HS-27A (cell line): ENCODE measurements around the gene TRABD2A.

Experiments
- DNase-seq: peaks from one replicate; pipeline ENCODE4 v3.0.0-alpha.2; 2012; ENCODE audit warnings: low read depth, missing footprints

The TRABD2A gene

DNA sequence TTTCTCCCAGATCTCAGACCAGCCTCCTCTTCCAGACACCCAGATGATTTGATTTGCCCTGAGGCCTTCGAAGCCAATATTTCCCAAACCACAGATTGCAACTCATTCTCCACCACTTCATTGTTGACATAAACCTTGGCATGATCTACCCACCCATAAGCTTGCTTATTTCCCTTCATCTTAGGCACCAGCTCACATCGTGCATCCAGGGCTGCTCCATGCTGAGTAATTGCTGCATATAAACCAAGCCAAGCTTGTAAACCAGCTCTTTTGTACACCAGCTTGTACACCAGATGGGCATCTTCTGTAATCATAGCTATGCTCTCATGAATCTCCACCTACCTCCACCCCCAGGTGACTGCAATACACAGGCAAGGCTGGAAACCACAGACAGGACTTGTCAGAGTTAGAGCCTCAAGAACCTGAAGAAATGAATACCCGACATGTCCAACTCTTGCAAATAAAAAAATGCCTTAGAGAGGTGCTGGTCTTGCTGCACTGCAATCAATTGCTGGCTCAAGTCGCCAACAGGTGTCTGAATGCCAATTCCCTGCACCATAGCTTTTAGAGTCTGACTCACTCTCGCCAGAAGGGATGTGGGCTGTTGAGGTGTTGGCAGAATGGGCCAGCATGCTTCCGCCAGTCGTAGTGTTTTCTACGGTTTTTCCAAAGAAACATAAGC lies 31.5 kb downstream of the TRABD2A start:
- DNase-seq = no peak

DNA sequence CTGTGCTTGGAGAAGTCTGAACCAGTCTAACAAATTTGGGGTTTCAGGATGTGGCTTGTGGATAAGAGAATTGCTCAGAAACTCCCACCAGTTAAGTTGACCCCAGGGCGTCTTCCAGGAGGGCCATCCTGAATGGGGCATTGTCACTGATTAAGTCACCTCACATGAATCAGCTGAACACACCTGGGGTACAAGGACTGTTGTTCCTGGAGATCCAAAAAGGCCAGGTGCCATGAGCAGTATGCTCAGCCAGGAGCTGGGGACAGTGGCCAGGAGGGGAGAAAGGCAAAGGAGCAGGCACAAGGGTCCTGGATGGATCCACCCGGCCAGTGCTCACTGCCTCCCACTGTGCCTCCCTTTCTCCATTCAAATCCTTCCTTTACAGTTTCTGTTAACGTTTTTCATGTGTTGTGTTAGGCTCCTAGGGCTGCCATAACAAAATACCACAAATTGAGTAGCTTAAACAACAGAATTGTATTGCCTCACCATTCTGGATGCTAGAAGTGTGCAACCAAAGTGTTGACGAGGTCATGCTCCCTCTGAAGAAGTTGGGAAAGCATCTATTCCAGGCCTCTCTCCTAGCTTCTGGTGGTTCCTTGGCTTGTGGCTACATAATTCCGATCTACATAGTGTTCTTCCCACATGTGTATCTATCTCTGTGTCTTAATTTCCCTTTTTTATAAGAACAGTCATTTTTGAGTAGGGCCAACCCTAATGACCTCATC lies 33.4 kb downstream of the TRABD2A start:
- no peak for DNase-seq

DNA sequence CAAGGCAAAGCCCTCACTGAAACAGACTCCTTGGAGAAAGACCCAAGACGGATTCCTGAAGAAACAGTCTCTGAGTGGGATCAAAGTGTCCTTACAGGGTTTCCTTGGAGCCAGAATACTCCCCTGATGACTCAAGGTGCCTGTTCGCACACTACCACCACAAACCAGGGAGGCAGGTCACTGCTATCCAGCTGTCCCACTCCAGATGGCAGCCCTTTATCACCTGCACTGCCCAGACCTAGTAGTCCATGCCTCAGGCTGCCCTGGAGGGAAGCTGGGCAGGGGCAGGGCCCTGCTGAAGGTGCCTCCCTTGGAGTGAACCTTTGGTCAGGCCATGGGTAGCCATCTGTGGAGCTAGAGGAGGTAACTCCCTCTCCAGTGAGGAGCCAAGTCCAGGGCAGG lies 34.1 kb downstream of the TRABD2A start:
- no peak for DNase-seq

DNA sequence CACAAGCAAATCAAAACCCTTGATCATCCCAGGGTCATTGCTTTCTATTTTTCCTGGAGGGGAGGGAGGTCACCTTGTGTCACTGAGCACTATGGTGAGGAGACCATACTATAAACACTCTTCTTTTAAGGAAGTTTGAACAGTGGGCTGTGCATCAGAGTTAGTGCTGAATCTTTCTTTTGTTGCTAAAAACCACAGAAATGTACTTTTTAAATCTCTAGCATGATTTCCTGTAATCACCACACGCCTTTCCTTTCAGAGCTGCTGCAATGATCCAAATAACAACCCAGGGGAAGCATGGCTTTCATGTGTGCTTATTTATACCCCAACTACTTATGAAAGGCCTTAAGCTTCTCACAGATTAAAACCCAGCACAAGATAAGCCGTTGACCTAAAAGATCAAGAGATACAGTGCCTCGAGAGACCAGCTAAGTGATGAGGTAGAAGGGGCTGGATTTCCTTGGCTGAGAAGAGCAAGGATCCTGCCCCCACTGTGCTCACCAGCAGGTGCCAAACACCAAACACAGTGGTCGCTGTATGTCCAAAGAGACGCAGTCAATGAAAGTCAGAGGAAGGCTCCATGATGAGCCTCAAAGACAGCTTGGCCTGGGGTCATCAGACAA lies 34.7 kb downstream of the TRABD2A start:
- DNase-seq = no peak

DNA sequence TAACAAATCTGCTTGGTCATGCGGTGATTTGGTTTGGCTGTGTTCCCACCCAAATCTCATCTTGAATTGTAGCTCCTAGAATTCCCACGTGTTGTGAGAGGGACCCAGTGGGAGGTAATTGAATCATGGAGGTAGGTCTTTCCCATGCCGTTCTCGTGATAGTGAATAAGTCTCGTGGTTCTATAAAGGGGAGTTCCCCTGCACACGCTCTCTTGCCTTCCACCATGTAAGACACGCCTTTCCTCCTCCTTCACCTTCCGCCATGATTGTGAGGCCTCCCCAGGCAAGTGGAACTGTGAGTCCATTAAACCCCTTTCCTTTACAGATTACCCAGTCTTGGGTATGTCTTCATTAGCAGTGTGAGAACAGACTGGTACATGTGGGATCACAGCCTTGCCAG lies 36.7 kb downstream of the TRABD2A start:
- DNase-seq = no peak

DNA sequence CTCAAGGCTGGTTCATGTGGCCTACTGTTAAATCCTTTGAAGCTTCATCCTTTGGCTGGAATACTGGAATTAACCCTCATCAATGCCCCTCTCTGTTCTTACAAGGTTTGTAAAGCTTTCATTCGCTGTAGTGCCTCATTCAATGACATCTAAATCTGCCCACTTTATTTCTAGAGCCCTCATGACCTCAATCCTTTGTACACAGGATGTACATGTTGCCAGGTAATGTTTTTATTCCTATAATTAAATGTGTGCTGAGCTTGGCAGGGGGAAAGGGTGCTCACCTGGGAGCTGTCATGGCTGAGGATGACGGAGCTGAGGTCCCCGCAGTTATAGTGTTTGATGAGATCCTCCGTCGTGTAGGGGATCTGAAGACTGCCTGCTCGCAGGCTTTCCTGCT lies 39.3 kb downstream of the TRABD2A start:
- DNase-seq = no peak

DNA sequence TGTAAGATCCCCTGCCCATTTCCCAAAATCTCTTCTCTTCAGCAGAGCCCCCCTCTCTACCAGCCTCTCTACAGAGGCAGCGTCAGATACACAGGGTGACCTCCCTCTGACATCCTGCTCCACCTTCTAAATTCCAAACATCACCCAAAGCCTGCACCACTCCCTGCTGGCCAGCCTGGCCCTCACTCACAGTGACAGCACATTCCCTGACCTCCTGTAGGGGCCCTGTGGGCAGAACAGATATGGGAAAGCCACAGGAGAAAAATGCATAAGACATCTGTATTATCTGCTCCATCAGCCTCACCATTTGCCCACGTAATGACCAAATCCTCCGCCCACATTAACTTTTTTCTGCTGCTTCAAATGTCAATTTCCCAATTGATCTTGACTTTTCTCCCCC lies 40.6 kb downstream of the TRABD2A start:
- DNase-seq = no peak

DNA sequence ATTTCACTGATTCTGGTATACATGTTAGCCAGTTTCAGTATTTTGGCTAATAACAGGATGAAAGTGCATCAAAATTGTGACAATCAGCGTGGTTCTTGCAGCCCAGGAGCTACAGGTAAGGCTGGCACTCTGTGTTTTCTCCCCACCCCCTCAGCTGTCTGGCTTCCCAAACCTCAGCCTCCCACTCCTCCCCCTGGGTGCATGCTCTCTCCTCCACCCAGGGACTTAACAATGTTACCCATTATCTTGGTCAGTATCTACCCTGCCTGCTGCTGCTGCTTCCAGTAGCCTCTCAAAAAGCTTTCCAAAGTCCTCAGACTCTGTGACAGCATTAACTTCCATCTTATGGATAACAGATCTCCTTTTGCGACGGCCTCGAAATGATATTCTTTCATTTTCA lies 41.0 kb downstream of the TRABD2A start:
- no peak for DNase-seq

DNA sequence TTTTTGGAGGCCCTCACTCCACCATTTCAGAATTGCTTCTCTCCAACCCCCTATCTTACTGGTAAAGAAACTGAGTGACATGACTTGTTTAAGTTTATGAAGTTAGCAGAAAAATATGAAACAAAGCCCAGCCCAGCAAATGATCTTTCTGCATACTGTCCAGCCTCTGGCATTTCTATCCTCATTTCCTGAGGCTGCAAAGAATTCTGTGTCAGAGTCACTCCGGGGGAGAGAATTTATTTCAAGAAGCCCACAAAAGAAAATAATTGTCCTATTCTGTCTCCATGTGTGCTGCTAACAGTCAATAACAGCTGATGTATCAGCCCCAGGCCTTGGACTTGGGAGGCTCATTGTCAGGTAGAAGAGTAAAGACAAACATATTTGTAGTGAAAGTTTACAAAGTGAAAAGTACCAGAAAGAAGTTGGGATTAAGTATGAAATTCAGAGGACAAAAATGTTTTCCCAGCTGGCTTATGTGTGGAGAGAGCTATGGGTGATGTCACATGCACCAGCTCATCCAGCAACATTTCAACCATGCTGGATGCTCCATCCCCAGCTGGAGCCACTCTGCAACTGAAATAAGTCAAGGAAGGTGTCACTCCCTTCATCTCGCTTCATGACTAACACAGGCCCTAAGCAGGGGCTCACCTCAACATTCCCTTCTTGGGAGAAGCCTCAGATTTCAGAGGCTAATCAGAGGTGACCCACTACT lies 42.3 kb downstream of the TRABD2A start:
- DNase-seq = peak; percentile 51

DNA sequence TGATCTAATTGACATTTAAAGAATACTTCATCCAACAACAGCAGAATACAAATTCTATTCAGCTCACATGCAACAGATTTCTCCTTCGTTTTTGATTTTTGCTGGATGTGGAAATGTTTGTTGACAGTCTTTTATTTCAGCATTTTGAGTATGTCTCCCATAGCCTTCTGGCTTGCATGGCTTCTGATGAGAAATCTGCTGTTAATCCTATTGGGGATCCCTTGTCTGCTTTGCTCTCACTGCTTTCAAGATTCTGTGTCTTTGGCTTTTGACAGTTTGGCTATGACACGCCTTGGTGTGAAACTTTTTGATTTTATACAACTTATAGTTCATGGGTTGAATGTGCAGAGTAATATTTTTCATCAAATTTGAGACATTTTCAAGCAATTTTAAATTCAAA lies 44.7 kb downstream of the TRABD2A start:
- DNase-seq = no peak

DNA sequence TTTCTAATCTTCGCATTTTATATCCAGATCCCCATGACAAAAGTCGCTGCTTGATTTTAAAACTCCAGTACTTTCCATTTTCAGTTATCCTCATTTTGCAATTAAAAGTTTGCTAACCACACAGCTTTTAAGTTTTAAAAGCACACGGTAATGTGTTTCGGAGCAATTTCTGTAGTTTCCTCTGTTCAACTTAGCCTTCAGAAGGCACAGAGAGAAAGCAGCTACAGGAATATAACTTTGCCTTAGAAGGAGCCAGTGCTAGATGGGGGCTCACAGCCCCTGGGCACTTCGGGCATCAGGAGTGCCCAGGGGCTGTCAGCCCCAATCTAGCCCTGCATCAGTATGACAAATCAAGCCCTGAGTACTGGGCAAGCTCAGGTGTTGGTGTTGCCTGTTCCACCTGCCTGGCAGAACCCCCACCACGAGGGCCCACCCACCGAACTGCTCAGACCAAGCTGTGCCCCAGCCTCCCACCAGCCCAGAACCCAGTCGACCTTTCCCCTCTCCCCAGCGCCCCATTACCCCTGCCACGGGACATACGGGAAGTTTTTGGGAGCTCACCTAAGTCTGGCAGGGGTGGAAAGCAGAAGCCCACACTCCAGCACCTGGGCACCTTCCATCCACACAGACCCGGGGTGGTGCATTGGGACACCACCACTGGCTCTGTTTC lies 47.3 kb downstream of the TRABD2A start:
- DNase-seq = no peak

DNA sequence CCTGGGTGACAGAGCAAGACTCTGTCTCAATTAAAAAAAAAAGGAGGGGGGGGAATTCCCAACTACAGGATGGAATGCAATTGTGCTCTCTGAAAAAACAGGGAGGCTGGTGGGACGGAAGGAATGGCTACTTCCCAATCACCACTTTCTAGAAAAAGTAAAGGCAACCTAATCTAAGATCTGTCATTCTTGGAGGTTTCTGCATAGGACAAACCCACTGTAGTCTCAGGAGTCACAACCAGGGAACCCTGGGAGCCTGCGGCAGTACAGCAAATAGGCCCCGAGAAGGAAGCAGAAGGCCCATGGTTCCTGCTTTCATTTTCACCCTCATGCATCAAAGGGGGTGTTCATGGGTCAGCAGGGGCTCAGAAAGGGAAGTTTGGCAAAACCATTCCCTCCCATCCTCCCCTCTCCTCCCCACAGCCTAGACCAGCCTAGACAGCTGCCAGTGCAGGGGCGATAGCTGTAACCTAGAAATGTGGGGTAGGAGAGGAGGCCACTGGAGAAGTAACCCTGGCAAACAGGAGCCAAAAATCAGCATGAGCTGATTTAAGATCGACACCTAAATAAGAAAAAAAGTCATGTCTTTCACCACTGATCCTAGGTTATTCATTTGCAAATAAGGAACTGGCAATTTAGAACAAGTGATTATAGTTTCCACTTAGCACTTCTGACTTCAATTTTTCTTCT lies 48.0 kb downstream of the TRABD2A start:
- DNase-seq = no peak

DNA sequence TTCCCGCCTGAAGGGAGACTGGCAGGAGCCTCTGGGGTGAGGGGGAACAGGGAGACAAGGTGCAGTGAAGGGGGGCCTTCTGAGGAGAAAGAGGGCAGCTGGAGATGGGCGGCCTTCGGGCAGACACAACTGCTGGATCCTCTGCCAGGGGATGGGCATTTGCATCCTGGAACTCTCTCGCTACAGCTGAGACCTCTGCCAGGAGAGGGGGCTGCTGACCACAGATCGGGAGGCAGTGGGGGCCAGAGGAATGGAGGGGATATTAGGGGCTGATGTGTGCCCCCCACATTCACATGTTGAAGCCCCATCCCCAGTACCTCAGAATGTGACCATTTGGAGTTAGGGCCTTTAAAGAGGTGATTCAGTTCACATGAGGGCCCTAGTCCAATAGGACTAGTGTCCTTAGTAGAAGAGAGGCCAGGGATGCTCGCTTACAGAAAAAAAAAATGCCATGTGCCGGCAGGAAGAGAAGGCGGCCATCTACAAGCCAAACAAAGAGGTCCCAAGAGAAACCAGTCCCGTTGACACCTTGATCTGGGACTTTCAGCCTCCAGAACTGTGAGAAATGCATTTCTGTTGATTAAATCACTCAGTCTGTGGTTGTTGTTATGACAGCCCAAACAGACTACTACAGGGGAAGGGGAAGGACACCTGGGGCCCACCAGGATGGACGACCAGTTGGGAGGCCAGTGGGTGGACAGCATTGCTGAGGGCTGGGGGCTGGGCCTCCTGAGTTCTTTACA lies 50.0 kb downstream of the TRABD2A start:
- no peak for DNase-seq

DNA sequence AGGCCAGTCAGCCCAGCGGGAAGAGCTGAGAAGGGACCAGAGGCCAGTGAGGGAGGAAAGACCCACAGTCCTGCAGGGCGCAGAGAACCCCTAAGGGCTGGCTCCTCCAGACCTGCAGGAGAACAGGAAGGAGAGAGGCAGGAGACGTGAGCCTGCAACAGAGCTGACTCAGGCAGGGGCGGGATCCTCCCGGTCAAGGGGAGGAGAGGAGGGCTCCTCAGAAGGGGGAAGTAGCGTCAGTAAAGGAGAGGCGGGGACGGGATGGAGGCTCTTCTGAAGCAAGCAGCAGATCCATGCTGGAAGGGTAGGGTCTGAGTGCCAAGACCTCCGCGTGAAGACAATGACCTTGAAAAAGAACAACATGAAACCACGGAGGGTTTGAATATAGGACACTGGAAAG lies 50.8 kb downstream of the TRABD2A start:
- DNase-seq = no peak

DNA sequence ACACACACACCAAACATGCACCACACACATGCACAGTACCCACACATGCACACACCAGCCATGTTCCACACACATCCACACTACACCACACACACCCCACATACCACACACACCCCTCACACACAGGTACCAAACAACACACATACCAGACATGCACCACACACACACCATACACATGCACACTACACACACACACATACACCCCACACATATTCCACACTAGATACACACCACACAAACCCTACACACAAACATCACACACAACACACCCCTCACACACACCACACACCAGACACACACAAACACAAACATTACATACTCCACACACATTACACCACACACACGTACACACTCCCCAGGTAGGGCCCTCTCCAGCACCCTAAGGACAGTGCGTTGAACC lies 51.2 kb downstream of the TRABD2A start:
- no peak for DNase-seq

DNA sequence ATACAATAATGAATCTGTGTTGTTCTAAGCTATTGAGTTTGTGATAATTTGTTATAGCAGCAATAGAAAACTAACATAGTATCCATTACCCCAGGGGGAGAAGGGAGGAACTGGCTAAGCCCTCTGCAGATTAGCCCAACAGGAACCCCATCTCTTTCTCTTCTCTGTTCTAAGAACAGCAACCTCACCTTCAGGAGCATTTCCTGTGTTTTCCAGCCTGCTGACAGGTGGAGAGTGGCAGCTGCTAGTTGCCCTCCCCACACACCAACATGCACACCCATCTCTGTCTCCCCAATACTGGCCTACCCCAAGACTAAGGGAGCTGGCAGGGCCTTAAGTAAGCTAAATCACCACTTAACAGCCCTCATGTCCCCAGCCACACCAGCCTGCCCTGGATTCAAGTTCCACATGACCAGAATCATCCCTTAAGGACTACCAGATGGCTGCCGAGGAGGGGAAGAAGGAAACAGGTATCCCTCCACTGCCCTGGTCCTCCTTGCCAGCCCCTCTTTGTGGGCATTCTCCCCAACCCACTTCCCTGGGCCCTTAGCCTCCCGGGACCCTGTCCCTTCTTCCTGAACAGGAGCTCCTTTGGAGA lies 52.8 kb downstream of the TRABD2A start:
- no peak for DNase-seq

DNA sequence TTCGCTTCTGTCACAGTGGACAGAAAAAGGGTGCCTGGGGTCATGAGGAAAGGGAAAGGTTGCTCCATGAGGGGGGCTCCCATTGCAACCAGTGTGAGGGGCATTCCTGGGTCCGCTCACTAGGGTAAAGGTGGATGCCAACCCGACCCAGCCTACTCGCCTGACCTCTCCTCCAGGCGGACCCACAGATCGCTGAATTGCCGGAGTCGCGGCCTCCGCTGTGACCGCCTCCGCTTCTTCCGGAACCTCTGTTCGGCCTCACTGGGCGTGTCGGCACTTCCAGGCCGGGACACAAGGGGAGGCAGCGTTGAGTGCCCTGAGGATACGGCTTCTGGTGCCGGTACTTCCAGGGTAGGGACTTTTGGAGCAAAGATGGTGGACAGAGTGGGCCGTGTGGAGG lies 57.1 kb downstream of the TRABD2A start:
- DNase-seq = no peak

DNA sequence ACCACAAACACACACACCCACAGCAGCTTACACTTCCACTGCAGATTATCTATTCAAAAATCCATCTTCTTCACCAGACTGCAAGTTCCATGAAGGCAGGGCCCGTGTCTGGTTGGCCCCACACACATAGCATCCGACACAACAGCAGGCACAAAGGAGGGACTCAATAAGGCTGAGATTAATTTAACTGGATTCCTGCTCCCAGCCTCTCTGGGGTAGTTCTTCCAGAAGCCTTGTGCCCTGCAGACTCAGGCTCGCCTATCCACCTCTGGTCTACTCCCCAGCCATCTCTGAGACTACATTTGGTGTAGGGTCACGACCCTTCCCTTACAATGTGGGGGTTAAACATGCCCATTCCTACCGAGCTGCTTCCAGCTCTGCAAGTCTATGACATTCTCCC lies 57.7 kb downstream of the TRABD2A start:
- DNase-seq = no peak

DNA sequence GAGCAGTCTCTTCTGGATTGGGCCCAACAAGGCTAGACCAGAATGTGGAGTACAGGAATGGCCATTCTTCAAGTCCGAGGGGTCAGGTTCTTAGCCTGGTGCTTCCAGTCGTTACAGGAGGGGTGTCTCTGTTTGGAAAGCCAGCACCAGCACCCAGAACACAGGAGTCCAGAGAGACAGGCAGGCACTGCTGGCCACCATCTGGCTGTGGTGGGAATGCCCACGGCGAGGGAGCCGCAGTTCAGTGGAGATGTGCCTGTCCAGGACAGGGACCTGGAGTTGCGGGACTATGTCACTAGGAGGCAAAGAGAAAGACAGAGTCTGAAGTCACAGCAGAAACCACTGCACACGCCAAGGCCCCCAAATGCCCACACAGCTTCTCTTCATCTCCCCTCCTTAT lies 59.1 kb downstream of the TRABD2A start:
- DNase-seq = no peak

DNA sequence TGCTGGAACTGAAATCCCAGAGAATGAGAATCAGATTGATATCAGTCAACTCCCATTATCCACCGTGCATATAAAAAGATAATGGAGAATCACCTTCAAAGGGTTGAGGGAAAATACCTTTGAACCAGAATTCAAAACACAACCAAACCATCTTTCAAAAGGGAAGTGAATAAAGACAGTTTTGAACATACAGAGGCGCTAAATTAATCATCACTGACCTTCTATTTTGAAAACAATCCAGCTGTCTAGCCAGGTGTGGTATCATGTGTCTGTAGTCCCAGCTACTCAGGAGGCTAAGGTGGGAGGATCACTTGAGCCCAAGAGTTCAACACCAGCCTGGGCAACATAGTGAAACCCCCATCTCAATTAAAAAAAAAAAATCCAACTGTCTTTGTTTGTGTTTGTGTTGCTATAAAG lies 63.6 kb downstream of the TRABD2A start:
- no peak for DNase-seq
